HG03060 (cell line): ENCODE measurements around the gene LRRC26.
"Not testable (repeated sequence)": the region's sequence is repeated elsewhere in the genome, so short reads cannot be mapped to it uniquely, and the experiment has no call there.

Experiments used
- ATAC-seq: cut with Tn5 transposase; IDR thresholded peaks from one replicate; pipeline ENCODE4 v1.9.1; 2021; ENCODE audit warnings: low read depth, moderate number of reproducible peaks; ENCODE audit not compliant: unreplicated experiment

LRRC26 gene

DNA sequence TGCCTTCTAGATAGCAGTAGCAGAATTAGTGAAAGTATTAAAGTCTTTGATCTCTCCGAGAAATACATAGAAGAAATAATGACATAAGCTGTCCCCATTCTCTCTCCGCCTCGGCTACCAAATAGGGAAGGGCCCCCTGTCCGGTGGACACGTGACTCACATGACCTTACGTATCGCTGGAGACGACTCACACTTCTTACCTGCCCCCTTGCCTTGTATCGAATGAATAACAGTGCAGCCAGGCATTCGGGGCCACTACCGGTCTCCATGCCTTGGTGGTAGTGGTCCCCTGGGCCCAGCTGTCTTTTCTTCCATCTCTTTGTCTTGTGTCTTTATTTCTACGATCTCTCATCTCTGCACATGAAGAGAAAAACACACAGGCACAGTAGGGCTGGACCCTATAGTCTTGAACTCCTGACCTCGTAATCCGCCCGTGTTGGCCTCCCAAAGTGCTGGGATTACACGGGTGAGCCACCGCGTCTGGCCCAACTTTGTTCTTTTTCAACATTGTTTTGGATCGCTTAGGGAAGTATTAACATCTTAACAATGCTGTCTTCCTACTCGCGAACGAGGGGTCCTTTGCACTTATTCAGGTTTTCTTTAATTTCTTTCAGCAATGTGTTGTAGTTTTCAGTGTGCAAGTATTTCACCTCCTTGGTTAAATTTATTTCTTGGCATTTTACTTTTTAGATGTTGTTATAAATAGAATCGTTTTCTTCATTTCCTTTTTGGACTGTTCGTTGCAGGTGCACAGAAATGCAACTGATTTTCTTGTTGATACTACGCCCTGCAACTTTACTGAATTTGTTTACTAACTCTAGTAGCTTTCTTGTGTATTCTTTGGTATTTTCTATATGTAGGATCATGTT lies 47.7 kb downstream of the LRRC26 start:
- ATAC-seq = not testable (repeated sequence)
